PFSK-1 (cell line): ENCODE measurements around the gene ADCK2.

ENCODE experiments used
- FOXP2 ChIP-seq: optimal IDR thresholded peaks from 2 replicates; pipeline ENCODE3; 2011; ENCODE audit warnings: borderline replicate concordance, control low read depth, inconsistent platforms; ENCODE audit not compliant: insufficient read depth; ENCODE audit errors: extremely low read length, extremely low read depth
- POLR2AphosphoS5 ChIP-seq: IDR thresholded peaks from 2 replicates; pipeline ENCODE4 v1.6.1; 2012; ENCODE audit warnings: low read depth, mild to moderate bottlenecking, control low read depth, low read length, moderate library complexity
- SIN3A ChIP-seq: IDR thresholded peaks from 2 replicates; pipeline ENCODE4 v1.6.1; 2012; ENCODE audit warnings: mild to moderate bottlenecking, low read length, moderate library complexity, borderline replicate concordance; ENCODE audit not compliant: insufficient read depth
- TAF1 ChIP-seq: IDR thresholded peaks from 2 replicates; pipeline ENCODE4 v1.6.1; 2012; ENCODE audit warnings: low read length, control low read depth, borderline replicate concordance; ENCODE audit not compliant: insufficient read depth
- TF ChIP-seq, protein P1 (sequence below), 2 experiments: IDR thresholded peaks; 2 replicates each; pipeline versions ENCODE4 v1.6.1 to v1.8.0; 2011 to 2012; ENCODE audit warnings: low read depth in 2 of 2, low read length in 2 of 2, control low read depth in 1 of 2, inconsistent platforms in 1 of 2, mild to moderate bottlenecking in 1 of 2, moderate library complexity in 1 of 2; ENCODE audit not compliant: insufficient read depth in 1 of 2

The ADCK2 gene

DNA sequence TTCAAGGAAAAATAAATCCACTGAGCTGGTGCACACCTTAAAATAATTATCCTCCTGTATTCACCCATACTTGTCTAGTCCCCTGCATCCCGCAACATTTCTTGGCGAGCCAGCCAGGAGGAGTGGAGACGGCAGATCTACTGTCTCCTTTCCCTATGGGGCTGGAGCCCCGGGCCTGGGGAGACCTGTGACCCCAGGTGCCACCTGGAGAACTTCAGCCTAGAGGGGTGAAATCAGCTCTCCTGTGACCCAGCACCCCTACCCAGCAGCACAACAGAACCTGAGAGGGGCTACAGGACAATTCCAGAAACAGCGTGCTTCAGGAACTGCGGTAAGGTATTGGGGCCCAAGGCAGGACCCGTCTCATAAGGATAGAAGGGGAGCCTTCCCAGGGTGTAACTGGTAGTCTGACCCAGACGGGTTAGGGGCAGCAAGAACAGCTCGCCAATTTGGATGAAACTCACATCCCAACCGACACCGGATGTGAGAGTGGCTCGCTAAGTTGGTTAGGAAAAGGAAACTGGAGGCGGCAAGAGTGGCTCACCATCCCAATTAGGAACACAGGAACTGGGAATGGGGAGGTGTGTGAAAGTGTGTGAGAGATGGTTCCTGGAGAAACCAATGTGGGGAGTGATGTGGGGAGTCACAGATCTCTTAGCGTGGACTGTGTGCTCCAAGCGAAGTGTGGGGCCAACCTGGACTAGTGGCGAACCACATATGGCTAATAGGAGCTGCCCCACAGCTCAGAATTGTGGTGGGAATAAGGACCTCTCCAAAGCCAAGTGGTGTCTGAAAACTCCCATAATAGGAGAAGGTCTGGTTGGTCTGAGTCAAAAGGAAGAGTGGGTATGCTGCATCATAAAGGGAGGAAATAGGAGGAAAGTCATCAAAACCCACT is 17.0 kb upstream of the ADCK2 start:
- no peak for TF ChIP-seq TAF1
- TF ChIP-seq SIN3A = no peak
- TF ChIP-seq FOXP2 = no peak
- TF ChIP-seq POLR2AphosphoS5 = no peak
- TF ChIP-seq, protein P1, sequence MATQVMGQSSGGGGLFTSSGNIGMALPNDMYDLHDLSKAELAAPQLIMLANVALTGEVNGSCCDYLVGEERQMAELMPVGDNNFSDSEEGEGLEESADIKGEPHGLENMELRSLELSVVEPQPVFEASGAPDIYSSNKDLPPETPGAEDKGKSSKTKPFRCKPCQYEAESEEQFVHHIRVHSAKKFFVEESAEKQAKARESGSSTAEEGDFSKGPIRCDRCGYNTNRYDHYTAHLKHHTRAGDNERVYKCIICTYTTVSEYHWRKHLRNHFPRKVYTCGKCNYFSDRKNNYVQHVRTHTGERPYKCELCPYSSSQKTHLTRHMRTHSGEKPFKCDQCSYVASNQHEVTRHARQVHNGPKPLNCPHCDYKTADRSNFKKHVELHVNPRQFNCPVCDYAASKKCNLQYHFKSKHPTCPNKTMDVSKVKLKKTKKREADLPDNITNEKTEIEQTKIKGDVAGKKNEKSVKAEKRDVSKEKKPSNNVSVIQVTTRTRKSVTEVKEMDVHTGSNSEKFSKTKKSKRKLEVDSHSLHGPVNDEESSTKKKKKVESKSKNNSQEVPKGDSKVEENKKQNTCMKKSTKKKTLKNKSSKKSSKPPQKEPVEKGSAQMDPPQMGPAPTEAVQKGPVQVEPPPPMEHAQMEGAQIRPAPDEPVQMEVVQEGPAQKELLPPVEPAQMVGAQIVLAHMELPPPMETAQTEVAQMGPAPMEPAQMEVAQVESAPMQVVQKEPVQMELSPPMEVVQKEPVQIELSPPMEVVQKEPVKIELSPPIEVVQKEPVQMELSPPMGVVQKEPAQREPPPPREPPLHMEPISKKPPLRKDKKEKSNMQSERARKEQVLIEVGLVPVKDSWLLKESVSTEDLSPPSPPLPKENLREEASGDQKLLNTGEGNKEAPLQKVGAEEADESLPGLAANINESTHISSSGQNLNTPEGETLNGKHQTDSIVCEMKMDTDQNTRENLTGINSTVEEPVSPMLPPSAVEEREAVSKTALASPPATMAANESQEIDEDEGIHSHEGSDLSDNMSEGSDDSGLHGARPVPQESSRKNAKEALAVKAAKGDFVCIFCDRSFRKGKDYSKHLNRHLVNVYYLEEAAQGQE (IDR thresholded peaks at IDR 0.05; ENCODE audit: insufficient read depth in 1 of 2, low read depth in 2 of 2, low read length in 2 of 2) = no peak

DNA sequence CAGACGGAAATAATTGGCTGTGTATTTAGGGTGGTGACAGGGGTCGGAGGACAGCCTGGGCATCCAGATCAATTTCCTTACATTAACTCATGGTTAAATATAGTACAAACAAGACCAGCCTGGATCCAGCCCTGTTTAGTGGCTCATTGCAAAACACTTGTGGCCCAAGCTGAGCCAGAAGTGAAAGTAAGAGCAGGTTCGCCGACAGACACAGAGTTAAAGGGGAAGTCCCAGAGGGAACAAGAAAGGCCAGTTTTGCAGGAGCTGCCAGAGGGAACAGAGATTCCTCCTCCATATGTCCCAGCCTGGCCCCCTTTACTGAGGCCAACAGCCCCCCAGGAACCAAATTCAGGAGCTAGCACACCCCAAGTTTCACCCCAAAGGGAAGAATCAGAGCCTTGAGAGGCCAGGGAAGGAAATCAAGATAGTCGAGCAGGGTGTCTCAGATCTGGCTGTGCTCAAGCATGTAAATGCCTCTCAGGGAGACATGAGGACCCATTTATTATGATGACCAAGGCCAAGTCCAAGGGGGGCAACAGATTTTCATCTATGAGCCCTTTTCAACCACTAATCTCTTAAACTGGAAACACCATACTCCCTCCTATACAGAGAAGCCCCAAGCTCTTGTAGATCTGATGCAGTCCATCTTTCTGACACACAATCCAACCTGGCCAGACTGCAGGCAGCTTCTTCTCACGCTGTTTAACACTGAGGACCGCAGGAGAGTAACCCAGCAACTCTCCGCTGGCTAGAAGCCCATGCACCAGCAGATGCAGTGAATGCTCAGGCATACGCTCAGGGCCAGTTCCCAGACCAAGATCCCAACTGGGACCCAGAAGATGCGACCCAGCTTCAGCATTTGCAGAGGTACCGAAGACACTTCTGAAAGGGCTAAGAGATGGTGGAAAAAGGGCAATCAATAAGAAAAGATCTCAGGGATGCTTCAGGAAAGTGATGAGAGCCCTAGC is 15.9 kb upstream of the ADCK2 start:
- TF ChIP-seq TAF1 (no peak), FOXP2 (no peak), POLR2AphosphoS5 (no peak), SIN3A (no peak)
- TF ChIP-seq, protein P1 (IDR thresholded peaks at IDR 0.05; ENCODE audit: insufficient read depth in 1 of 2, low read depth in 2 of 2, low read length in 2 of 2) = no peak

DNA sequence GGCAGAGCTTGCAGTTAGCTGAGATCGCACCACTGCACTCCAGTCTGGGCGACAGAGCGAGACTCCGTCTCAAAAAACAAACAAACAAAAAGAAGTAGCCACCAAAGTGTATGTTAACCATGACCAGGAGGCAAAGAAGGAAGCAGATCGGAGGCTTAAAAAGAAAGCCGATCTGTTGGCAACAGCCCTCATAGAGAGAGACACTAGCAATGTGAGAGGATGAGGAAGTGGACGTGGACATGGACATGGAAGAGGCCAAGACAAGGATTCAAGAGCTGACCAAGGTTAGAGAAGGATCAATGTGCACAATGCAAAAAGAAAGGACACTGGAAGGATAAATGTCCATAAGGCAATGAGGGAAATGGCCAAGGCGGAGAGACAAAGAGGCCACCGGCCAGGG is 14.9 kb upstream of the ADCK2 start:
- TF ChIP-seq SIN3A (no peak), FOXP2 (no peak), TAF1 (no peak), POLR2AphosphoS5 (no peak)
- TF ChIP-seq, protein P1 (IDR thresholded peaks at IDR 0.05; ENCODE audit: insufficient read depth in 1 of 2, low read depth in 2 of 2, low read length in 2 of 2) = no peak

DNA sequence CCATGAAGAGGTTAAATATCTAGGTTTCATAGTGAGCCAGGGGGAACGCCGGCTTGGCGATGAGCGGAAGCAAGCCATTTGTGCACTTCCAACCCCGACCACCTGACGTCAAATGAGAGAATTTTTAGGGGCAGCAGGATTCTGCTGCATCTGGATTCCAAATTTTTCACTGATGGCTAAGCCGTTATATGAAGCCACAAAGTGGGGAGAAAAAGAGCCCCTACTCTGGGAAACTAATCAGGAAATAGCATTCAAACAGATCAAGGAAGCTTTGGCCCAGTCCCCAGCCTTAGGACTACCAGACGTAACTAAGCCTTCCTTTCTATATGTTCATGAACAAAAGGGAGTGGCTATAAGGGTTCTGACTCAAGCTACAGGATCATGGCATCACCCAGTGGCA is 12.9 kb upstream of the ADCK2 start:
- TF ChIP-seq TAF1 (no peak), SIN3A (no peak), FOXP2 (no peak), POLR2AphosphoS5 (no peak)
- TF ChIP-seq, protein P1 (IDR thresholded peaks at IDR 0.05; ENCODE audit: insufficient read depth in 1 of 2, low read depth in 2 of 2, low read length in 2 of 2) = no peak
